ENCODE measurements around the gene NCS1.
"Not testable (repeated sequence)": the region's sequence is repeated elsewhere in the genome, so short reads cannot be mapped to it uniquely, and the experiment has no call there.

Gene NCS1

DNA sequence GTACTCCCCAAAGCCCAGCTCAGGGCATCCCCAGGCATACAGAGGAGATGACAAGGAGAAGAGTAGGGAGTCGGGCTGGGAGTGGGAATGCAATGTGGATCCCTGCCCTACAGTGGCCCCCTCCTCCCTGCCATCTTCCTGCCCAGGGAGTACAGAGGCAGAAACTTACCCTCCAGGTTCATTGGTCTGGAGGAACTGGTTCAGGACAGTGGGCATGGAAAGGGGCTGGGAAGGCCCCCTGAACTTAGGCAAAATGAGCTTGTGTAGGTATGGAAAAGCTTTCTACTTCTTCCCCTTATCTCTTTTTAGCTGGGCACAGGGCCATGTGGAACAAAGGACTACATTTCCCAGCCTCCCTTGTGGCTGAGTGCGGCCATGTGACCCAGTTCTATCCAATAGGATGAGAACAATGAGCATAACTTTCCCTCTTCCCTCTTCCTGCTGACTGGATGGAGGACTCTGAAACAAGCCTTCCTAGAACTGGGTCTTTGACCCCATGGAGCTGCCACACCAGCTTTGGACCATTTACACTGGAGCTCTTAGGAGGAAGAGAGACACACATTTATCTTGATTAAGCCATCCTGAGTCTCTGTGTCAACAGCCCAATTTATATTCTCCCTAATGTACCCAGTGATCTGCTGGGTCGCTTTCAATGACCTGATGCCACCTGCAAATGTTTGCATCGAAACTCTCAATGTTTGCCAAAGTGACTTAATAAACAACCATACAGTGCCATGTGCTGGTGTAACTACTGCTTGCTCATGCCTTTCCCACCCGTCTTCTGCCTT, 68.4 kb downstream of the NCS1 start:
- peak; percentile 62 to 65 for DNase-seq

DNA sequence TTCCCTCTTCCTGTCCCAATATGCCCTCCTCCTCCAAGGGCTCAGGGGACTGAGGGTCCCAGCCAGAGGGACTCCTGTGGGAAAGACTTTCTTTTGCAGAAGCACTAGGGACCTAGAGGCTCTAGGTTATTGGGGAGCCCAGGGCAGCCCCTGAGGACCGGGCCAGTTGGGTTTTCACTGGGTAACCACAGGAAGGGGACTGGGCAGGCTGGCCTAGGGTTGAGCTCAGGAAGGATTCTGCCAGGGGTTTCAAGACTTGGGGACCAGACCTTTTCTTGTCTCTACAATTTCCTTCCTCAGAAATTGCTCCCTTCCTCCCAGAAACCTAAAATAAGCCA, 69.0 kb downstream of the NCS1 start:
- DNase-seq, result no peak

DNA sequence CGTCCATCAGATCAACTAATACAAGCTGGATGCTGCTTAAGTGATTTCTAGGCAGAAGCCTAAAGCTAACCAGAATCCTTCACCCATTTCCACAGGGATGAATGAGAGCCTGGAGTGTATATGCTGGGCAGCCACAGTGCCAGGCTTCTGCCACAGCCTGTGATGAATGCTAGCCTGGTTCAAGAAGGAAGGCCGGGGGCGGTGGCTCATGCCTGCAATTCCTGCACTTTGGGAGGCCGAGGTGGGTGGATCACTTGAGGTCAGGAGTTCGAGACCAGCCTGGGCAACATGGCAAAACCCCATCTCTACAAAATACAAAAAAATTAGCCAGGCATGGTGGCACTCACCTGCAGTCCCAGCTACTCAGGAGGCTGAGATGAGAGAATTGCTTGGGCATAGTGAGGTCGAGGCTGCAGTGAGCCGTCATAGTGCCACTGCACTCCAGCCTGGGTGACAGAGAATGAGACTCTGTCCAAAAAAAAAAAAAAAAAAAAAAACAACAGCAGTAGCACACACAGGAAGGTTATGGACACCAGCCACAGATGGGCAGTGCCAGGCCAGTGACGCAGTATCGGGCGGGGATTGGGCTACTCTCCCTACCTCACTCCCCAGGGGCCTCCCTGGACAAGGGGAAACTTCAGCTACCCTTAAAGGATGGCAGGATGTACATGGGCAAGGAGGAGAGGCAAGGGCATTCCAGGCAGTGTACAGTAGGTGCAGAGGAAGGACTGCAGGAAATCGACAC, 70.2 kb downstream of the NCS1 start:
- no peak for DNase-seq

DNA sequence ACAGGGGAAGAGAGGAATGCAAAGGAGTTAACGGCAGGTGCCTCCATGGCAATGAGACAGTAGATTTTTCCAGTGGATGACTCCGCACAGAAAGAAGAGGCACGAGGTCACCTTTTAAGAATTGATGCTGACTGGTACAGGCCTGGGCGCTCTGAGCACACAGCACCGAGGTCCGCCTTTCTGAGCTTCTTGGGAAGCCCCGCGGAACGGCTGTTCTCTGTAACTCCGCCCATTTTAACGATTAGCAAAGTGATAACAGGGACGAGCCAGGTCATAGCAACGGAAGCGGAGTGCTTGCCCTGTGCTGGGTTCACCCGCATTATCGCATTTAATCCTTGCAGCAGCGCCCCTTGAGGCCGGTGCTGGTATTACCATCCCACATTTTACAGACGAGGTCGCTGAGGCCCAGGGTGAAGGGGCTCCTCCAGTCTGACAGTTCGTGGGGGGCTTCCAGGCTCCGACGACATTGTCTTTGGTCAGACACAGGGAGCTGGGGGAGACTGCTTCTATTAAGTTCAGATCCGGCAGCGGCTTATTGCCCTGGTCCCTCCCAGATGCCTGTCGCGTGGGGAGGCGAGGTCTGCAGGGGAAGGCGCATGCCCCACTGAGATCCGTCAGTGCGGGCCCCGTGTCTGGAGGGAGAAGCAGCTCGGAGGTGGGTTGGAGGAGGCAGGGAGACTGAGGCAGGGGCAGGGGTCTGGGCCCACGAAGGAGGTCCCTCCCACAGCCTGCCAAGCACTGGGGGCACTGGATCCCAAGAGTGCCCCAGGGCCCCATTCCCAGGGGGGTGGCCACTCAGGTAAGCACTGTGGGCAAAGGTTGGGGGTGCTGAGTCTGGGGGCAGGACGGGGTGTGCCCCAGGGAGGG, 71.0 kb downstream of the NCS1 start:
- peak; percentile 92 to 94 for DNase-seq

DNA sequence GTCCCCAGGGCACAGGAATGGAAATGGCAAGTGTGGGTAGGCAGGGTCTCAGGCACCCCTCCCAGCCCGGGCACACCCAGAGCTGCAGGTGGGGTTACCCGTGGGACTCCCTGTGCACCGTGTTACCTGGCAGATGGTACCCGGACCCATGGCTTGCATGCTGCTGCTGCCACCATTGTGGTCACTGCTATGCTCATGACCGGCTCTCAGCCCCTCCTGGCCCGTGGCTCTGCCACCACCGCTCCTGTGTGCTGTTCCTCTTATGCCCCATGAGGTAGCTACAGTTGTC, 71.6 kb downstream of the NCS1 start:
- DNase-seq, result no peak

DNA sequence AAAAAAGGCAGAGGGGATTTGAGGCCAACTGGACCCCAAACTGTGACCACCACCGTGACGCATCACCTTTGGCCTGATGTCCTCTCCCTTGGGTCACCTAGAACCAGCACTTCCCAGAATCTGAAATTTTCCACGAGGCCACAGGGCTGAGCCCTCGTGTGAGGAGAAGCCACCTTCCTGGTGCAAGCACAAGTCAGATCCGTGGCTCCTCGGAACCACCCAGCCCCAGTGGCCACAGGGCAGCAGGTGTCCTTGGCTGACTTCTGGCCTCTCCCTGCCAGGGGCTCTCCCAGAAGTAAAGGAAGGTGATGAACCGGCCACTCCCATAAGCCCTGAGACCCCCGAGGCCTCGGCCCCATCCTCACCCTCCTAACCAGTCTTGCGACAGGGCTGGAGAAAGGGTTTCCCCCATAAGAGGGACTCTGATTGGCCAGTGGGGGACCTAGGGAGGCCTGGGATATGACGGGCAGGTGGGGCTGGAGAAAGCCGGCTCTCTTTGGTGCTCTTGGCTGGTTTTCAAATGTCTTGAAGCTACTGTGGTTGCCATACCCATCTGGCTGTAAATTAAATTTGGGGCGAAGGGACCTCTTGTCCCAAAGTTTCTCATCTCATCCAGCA, 72.5 kb downstream of the NCS1 start:
- DNase-seq, result no peak

DNA sequence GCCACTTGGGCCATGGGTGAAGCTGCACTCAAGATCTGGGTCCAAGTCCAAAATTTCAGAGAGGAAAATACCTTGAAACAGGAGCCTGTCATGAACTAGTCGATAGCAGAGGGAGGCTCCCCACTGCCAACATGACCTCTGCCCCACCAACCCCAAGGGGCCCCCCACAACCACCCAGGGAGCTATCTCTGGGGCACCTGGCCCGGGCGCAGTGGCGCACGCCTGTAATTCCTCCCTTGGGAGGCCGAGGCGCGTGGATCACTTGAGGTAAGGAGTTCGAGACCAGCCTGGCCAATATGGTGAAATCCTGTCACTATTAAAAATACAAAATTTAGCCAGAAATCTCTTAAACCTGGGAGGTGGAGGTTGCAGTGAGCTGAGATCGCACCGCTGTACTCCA, 73.3 kb downstream of the NCS1 start:
- no peak for DNase-seq

DNA sequence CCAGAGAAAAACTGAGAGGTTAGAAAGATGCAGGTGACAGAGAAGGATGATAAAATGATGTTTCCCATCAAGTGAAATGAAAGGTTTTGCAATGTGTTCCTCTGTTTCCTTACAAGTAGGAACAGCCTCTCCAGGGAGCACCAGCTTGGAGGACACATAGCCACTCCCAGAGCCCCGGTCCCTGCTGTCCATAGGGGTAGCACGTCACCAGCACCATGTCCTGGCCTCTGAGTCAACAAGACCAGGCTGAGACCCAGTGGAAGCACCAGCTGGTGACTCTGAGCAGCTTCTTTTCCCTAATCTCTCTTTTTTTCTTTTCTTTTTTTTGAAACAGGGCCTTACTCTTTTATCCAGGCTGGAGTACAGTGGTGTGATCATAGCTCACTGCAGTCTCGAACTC, 73.9 kb downstream of the NCS1 start:
- DNase-seq, result no peak

DNA sequence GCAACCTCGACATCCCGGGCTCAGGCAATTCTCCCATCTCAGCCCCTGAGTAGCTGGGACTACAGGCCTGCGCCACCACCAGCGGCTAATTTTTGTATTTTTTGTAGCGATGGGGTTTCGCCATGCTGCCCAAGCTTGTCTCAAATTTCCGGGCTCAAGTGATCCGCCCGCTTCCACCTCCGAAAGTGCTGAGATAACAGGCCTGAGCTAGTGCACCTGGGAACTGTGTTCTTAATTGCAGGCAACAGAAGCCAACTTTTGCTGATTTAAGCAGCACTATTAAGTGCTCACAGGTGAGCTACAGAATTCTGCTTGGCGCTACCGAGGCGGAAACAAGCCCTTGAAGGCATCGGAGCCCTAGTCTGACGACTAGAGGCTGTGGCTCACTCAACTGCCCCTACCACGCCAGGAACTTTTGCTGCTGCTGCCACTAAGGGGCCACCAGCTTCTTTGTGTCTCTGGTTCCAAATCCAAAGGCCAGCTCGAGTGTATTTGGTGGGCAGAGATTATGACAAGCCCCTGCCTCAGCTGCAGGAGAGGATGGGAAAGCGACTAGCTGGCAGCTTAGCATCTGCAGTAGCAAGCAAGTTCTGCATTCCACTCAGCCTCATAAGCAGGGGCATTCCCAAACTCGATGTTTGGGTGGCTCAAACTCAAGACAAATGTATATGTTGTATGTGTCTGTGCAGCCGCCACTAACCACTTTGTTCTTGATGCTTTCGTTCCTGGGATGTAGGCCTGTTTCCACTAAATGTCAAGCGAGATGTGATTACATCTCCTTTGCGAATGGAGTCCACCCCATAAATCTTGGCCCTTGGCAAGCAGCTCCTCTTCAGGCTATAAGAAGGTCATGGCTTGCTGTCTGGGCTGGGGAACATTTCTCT, 82.8 kb downstream of the NCS1 start:
- DNase-seq, result no peak

DNA sequence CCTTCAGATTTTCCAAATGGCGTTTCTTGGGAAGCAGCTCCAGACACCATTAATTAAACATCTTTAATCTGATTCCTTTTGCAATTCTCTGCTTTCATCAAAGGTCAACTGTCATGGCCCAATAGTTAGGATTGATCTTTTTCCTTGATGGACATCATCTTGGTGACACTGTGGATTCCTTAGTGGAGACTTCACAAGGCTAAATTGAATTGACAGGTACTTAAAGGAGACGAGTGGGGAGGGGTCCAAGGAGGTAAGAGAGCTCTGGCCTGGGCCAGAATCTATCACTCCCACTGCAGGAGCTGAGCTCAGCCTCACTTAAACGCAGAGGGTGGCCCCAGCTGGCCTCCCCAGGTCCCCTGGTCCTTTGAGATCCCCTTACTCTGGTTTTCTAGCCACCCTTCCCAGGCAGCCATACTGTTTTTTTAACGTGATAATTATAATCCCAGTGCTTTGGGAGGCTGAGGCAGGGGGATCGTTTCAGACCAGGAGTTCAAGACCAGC, 83.5 kb downstream of the NCS1 start:
- no peak for DNase-seq

DNA sequence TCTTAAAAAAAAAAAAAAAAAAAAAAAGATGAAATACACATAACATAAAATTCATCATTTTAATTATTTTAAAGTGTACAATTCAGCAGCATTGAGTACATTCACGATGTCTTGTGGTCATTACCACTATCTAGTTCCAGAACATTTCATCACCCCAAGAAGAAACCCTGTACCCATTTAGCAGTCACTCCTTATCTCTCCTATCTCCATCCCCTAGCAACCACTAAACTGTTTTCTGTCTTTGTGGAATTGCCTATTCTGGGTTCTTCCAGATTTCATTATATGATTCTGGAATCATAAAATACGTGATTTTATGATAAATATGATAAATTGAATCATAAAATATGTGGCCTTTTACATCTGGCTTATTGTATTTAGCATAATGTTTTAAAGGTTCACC, 84.4 kb downstream of the NCS1 start:
- DNase-seq, result no peak

DNA sequence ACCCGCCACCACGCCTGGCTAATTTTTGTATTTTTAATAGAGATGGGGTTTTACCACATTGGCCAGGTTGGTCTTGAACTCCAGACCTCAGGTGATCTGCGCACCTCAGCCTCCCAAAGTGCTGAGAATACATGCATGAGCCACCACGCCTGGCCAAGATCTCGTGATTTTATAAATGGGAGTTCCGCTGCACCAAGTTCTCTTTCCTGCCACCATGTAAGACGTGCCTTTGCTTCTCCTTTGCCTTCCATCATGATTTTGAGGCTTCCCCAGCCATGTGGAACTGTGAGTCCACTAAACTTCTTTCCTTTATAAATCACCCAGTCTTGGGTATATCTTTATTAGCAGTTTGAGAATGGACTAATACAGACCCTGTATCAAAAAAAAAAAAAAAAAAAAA, 85.9 kb downstream of the NCS1 start:
- DNase-seq, result not testable (repeated sequence)

DNA sequence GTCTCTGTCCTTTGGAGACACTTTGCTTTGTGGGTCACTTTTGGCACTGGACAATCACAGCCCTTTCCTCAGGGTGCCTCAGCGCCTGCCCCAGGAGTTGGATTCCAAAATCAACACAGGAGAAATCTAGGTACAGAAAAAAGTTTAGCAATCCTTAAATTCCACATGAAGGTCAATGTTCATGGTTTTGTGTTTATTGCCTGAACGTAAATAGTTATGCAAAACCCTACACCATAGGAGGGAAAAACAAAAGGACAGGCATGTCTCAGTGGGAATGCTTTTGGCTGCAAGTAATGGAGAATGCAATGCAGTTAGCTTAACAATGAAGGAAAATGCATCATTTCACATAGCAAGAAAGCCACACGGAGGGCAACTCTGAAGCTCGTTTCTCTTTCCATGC, 86.8 kb downstream of the NCS1 start:
- DNase-seq, result no peak

DNA sequence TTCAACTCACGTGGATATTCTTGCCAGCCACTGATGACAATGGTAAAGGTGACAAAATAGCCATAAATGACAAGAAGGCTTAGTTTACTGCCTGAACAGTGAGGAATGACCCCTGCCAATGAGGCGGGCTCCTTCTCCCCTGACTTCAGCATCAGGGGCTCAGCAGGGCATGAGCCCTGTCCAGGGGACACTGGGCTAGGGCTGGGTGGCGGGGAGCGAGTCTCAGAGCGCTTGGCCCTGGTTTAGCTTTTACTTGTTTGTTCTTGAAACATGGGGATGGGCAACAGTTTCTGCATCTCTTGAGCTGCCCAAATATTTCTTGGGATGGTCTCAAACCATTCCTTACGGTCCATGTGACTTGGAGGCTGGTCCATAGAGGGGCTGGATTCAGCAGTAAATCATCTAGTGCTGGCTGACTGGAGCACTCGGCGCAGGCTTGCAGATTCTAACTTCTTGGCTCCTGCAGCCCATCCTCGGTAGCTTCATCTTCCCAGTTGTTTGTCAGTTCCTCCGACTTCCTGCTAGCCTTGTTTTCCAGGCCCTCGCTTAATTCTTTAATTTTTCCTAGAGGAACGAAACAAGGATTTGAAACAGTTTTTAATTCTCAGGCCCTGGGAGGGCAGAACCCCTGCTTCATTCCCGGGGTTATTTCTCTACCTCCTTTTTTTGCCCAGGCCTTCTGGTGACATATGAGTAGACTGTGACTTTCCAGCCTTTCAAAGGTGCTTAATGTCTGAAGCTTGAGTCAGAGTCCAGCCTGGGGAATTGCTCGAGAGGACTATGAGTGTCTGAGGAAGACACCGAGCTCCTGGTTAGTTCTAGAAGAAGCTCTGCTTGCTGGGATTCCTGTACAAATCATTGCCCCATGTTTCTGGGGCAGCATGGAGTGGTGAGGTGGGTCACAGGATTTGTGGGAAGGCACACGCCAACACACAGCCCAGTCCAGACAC, 88.9 kb downstream of the NCS1 start:
- DNase-seq, result no peak

DNA sequence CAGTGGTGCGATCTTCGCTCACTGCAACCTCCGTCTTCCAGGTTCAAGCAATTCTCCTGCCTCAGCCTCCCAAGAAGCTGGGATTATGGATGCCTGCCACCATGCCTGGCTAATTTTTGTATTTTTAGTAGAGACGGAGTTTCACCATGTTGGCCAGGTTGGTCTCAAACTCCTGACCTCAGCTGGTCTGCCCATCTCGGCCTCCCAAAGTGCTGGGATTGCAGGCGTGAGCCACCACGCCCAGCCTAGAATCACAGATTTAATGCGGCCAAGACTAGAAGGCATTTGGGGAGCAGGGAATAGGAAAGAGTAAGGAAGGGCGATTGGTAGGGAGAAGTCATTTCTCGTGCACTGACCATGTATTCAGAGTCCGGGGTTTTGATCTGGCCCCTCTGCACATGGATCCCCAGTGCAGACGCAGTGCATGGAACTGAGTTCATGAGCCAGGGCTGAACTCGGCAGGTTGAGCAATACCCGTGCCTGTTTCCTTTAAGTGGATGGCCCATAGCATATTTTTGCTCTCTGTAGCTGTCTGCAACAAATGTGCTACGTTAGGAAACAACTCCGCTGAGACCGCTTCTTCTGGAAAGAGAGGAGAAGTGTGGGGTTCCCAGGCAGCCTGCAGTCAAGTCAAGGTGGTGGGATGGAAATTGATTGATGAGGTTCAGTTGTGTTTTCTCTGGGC, 90.0 kb downstream of the NCS1 start:
- no peak for DNase-seq

DNA sequence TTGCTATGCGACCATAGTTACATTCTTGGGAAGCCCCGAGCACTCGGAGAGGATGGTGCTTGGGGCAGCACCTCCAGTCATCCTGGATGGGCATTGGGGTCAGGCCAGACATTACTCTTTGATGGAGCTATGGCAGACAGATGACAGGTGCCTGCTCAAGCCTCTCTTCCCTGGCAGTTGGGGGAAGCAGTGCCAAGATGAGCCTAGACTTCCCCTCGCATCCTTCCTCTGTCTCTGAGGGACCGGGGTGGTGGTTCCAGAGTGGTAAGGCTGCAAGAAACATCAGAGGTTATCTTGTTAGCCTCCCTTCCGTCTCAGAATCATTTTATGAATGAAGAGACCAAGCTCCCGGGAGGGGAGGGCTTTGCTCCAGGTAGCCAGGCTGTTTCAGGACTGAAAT, 90.6 kb downstream of the NCS1 start:
- DNase-seq, result no peak

DNA sequence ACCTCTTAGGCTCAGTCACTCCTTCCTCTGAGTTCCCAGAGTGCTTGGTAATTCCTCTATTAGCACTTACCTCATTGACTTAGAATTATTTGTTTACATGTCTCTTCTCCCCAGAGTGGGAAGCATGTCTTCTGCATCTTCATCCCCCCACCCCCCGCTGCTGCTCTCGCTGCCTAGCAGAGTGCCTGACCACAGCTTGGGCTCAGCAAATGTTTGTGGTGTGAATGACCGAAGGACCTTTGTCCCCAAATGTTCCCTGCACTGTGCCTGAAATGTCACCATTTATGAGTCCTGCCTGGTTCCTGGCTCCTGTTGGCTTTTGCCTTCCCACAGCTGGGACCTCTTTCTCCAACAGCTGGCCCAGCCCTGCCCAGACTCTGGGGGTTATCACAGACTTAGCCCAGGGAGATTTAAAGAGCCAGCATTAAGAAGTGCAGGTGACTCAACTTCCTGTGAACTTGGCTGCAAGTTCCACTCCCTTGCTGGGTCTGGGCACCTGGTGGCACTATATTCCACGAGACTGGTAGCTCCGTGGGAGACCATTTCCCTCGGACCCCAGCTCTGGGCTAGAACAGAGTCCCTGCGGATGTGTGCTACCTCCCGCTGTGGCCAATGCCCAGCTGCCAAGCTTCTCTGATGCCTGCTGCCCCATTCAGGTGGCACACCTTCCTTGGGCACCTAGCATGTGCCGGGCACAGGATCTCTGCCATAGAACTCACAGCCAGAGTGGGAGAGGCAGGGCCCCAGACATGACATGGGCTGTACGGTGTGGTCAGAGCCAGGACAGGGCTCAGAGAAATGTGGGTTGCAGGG, 91.6 kb downstream of the NCS1 start:
- no peak for DNase-seq

DNA sequence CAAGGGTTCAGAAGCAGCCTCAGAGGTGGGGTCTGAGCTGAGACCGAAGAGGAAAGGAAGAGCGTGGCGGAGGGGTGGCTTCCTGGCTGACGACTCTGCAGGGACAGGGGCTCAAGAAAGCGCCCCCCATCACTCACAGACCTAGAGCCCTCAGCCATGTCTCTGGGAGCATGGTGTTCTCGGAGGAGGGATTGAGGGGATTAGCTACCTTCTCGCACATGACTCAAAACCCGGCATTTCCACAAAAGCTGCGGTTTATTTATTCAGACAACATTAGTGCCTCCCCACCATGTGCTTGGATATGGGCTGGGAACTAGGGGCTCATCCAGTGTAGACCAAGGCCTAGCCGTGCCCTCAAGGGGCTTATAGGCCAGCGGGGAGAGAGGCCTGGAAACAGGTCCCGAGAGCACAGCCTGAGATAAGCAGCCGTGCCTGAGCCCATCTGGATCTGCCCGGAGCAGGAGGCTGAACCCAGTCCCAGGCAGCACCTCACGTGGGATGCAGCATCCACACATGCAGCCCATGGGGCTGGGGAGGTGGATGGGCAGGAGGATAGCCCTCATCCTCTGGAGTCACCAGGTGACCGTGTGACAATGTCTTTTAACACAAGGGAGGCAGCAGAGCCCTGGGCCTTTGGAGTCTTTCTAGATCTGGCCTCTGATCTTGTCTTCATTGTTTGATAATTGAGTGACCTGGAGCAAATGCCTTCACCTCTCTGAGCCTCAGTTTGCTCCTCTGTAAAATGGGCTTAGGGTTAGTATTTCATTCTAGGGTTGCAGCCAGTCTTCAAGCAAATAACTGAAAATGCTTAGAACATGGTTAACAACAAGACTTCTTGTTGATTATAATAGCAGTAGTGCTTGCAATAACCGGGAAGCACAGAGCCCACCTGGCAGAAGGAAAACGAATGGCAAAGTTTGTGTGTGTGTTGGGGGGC, 92.5 kb downstream of the NCS1 start:
- no peak for DNase-seq

Data from activated T-cell treated with anti-CD3 and anti-CD28 coated beads, Interleukin-2, amount 50 U/mL, for 48 hours (primary cell).